PC-3 (cell line): ENCODE data around the gene AQP2.

Source experiments
- CTCF ChIP-seq: fragments of 300-600 bp; sonication (generic); conservative IDR thresholded peaks from 2 replicates; pipeline ENCODE4 v1.5.1; 2017; ENCODE audit warnings: antibody characterized with exemption, low read depth, mild to moderate bottlenecking, low read length
- EZH2phosphoT487 ChIP-seq: fragments of 300-600 bp; sonication (generic); IDR thresholded peaks from 2 replicates; pipeline ENCODE4 v1.6.1; 2018; ENCODE audit warnings: mild to moderate bottlenecking, antibody characterized with exemption, low read length, borderline replicate concordance

DNA sequence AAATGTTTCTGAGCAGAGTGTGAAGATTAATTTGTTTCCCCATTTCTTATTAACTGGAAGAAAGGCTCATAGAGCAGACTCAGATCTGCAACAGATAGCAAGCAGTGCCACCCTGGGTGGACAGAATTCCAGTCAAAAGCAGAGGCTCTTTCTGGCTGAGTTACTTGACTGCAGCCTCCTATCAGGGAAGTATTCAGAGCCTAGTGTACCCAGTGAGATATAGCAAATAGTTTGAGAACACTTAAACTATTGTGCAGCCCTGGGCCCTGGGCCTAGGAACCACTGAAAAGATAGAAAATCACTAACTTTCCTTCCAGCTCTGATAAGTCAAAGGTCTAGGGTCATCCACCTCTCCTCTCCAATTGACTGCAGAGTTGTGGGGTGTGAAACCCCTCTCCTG is 11.2 kb upstream of the AQP2 start:
- TF ChIP-seq CTCF (no peak), EZH2phosphoT487 (no peak)
